ENCODE data around the gene ATF7IP. TPM values are rescaled to one million over a fixed set of nuclear protein-coding genes. Genes with fewer than 3 reads are reported as not detected.
A peak's percentile ranks its signal among the peaks of the same experiment; 100 is the strongest.

ATF7IP gene
- total RNA-seq, 1 experiment from 2014 or later = 172 TPM

DNA sequence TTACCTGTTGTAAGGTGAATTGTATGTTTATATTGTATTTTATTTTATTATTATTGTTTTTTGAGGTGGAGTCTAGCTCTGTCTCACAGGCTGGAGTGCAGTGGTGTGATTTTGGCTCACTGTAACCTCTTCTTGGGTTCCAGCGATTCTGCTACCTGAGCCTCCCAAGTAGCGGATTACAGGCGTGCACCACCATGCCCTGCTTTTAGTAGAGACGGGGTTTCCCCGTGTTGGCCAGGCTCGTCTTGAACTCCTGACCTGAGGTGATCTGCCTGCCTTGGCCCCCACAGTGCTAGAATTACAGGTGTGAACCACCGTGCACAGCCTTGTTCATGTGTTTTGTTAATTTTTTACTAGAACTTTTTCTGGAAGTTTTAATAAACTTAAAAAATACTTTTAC is 3.8 kb downstream of the ATF7IP start:
- no peak overlapping the region for H3K4me2 ChIP-seq (ENCODE audit: insufficient read depth, insufficient read length, low read length)
- no peaks in the 10 kb centered on the region for H3K9me3 ChIP-seq (ENCODE audit: control insufficient read depth, low read depth, low read length)
- no peak overlapping the region for H2BK20ac ChIP-seq (ENCODE audit: low read depth, low read length, poor library complexity, severe bottlenecking)
- no peak overlapping the region for H3K56ac ChIP-seq (ENCODE audit: insufficient read length, low read depth, low read length)
- Mint-ChIP-seq H3K27ac (0 out of 7 replicates have a peak overlapping the region, but pooled peaks of 1 of the 3 experiments have one; percentile 80), H3K27me3 (ENCODE audit: low read depth) (no peaks in the 10 kb centered on the region), H3K4me1 (peaks cover 47 to 50% of the 10 kb centered on the region in 2 experiments), H3K9me3 (peaks cover 5 to 8% of the 10 kb centered on the region in 2 experiments), H3K4me3 (no peak overlapping the region), H3K36me3 (ENCODE audit: insufficient read depth in 1 of 3, low read depth in 3 of 3) (peaks cover 13 to 22% (median 22%) of the 10 kb centered on the region in 3 experiments)
- H3K23ac ChIP-seq (ENCODE audit: insufficient read length, low read depth, low read length) = no peak overlapping the region
- DNase-seq = no peak
- H2AK5ac ChIP-seq (ENCODE audit: insufficient read length, low read length) = no peak overlapping the region
- no peak overlapping the region for H2BK5ac ChIP-seq (ENCODE audit: insufficient read length, low read length)
- H3K4ac ChIP-seq (ENCODE audit: low read depth, low read length) = no peak overlapping the region
- no peak overlapping the region for H3K14ac ChIP-seq (ENCODE audit: insufficient read depth, low read length)
- TF ChIP-seq CTCF (conservative IDR thresholded peaks at IDR 0.05) = no peak
- no peak overlapping the region for H3K9ac ChIP-seq (ENCODE audit: extremely low read depth, insufficient read length, low read length)
- H3K18ac ChIP-seq (ENCODE audit: insufficient read length, low read depth, low read length) = no peak overlapping the region
- H3K79me2 ChIP-seq (ENCODE audit: insufficient read depth, low read length) = peaks cover 33% of the 10 kb centered on the region; the same call in 1 of the 2 replicates
- H2BK15ac ChIP-seq (ENCODE audit: low read depth, low read length) = no peak overlapping the region
- H4K91ac ChIP-seq (ENCODE audit: insufficient read length, low read depth, low read length) = no peak overlapping the region
- H3T11ph ChIP-seq (ENCODE audit: low read length) = no peak overlapping the region
- WGBS (ENCODE audit: extremely low coverage, insufficient read length, low lambda C conversion rate) = no CpG with 5 or more reads among the region's 7 CpGs
- H4K8ac ChIP-seq (replicated peaks; ENCODE audit: insufficient read length, low read depth, low read length) = no peak overlapping the region
- no peak overlapping the region for H2BK12ac ChIP-seq (ENCODE audit: insufficient read length, low read depth, low read length)
- no peak overlapping the region for H4K5ac ChIP-seq (ENCODE audit: insufficient read length, low read depth, low read length)
- no peak overlapping the region for H2AFZ ChIP-seq (ENCODE audit: low read length)
- H3K27me3 ChIP-seq (ENCODE audit: insufficient read depth, low read length) = no peaks in the 10 kb centered on the region
- H3K27ac ChIP-seq (ENCODE audit: insufficient read length, low read depth, low read length) = no peak overlapping the region
- no peaks in the 10 kb centered on the region for H3K23me2 ChIP-seq (ENCODE audit: insufficient read length, low read depth, low read length, poor library complexity, severe bottlenecking)
- H3K4me1 ChIP-seq (ENCODE audit: insufficient read depth, low read length) = peaks cover 2% of the 10 kb centered on the region; the same call in 1 of the 2 replicates
- H2BK120ac ChIP-seq (ENCODE audit: low read depth, low read length, poor library complexity, severe bottlenecking) = no peak overlapping the region
- no peaks in the 10 kb centered on the region for H3K79me1 ChIP-seq (ENCODE audit: insufficient read depth, low read depth, low read length, poor library complexity, severe bottlenecking)
- no peaks in the 10 kb centered on the region for H4K20me1 ChIP-seq (ENCODE audit: control insufficient read depth, insufficient read depth, insufficient read length)
